Activated CD4-positive, alpha-beta T cell treated with anti-CD3 and anti-CD28 coated beads, Interleukin-2, amount 50 U/mL, for 48 hours (primary cell): ENCODE data around the gene ANO1.

ENCODE experiments used
- DNase-seq, 2 experiments: peaks; one replicate each; pipeline ENCODE4 v3.0.0-alpha.2; 2020

The ANO1 gene

DNA sequence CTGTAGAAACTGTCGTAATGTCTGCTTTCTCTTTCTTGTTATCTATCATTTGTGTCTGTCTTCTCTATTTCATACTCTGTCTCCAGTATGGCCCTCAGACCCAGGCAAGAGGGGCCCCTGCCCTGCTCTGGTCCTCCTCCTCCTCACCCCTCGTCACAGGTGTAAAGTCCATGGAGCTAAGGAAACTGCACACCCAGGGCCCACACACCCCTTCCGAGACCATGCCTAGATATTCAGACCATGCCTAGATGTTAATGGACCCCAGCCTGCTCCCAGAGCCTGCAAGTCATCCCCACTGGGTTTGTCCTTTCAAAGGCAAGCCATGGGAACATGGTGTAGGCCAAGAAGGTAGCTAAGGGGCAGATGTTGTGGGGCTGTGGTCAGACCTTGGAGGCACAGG lies 24.1 kb upstream of the ANO1 start:
- no peak for DNase-seq

GRCh38 chr11:70055444-70055843 lies 22.7 kb upstream of the ANO1 start:
- no peak for DNase-seq

GRCh38 chr11:70057080-70057479 lies 21.0 kb upstream of the ANO1 start:
- DNase-seq: no peak

DNA sequence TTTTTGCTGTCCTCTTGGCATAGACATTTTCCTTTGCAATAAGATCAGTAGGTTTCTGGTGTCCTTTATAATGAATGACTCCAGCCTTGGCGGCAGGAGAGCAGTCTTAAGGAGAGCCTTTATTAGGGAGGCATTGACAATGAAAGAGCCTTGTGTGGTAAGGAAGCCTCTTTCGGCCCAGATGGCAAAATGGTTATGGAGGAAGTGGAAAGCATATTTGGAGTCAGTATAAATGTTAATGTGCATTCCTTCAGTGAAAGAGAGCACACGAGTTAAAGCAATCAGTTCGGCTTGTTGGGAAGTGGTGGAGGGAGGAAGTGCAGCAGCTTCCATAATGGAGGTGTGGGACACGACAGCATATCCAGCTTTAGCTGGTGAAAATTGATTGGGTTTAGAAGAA lies 18.1 kb upstream of the ANO1 start:
- DNase-seq: no peak

GRCh38 chr11:70060611-70061293 lies 17.4 kb upstream of the ANO1 start:
- no peak for DNase-seq

DNA sequence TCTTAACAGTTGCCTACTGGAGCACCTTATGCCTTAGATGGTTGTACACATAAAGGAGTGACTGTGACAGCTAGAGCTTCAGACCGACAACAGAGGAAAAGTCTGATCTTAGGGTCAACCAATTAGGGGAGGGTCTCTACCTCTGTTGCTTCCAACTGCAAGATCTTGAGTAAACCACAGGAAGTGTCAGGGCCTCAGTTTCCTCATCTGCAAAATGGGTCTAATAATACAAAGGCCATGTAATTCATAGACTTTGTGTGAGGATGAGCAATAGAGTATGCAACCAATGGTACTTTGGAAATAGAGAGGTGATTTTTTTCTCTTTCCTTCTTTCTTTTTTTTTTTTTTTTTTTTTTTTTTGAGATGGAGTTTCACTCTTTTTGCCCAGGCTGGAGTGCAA lies 16.4 kb upstream of the ANO1 start:
- no peak for DNase-seq

- DNase-seq: no peak
These were observed 15.0 kb upstream of the ANO1 start for GRCh38 chr11:70063121-70063520.

GRCh38 chr11:70063555-70063954 lies 14.6 kb upstream of the ANO1 start:
- no peak for DNase-seq

GRCh38 chr11:70064008-70064725 lies 13.9 kb upstream of the ANO1 start:
- DNase-seq: no peak

GRCh38 chr11:70064726-70065317 lies 13.3 kb upstream of the ANO1 start:
- DNase-seq: no peak

- DNase-seq: no peak
These were observed 12.6 kb upstream of the ANO1 start for GRCh38 chr11:70065318-70066135.

DNA sequence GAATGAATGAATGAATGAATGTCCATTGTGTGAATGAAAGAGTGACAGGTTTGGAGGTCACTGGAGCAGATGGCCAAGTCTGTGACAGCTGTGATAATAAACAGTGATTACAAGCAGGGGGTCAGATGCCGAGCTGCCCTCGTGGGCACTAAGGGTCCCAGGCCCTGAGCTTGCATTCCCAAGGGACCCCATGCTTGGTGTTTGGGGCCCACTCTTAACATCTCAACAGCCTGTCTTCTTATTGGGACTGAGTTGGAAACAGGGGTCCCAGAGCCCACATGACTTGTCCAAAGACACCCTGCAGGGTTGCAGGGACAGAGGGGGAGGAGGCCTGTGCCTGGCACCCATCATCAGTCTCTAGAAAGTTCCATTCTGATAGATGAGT lies 12.0 kb upstream of the ANO1 start:
- no peak for DNase-seq

- DNase-seq: no peak
These were observed 11.5 kb upstream of the ANO1 start for GRCh38 chr11:70066628-70067027.

GRCh38 chr11:70067036-70067435 lies 11.1 kb upstream of the ANO1 start:
- no peak for DNase-seq

- DNase-seq: no peak
These were observed 10.4 kb upstream of the ANO1 start for GRCh38 chr11:70067591-70068341.

DNA sequence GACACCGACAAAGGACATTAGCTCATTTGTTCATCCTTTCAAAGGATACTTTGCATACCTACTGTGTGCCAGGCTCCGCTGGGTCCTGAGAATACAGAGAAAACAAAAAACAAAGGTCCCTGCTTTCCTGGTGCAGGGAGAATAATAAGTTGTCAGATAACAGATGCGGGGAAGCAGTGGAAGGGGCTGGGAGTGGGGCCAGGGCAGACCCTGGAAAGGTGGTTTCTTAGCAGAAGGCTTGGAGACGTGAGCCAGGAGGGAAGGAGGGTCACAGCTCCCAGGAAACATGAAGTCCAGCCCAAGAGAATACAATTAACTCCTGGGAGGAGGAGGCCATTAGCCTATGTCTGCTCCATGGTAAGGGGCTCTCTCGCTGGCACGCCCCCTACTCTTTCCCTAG lies 9.8 kb upstream of the ANO1 start:
- DNase-seq: no peak

DNA sequence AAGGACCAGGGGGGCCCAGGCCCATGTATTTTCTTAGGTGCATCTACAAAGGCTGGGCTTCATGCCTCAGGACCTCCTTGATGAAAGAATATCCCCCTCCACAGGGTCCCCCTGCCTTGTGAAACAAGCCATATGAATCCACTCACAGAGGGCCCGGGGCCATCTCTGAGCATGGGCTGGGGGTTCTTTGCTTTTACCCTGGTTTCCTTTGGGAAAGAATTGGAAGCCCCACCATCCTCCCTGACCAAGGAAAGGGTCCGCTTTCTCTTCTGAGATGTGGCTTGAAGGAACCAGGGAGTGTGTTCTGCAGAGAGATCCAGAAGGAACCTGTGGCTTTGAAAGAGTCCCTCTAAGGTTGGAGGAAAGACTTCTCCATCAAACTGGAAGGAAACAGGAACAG lies 9.2 kb upstream of the ANO1 start:
- DNase-seq: no peak

DNA sequence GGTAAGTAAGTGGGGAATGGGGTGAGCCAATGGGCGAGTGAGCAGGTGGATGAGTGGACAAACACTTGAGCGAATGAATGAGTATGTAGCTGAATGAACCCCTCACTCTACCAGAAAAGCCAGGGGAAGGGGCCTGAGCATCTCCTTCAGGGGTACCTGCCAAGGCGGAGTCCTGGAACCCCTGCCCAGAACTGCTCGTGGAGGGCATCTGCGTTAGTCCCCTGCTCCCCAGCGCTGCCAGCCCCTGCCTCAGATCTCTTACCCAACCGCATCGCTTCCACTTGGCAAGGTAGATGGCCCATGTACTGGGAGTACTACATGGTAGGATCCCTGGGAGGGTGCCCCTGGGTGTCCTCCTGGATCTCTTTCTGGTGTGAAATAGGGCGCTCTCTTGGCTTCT lies 7.4 kb upstream of the ANO1 start:
- DNase-seq: no peak

DNA sequence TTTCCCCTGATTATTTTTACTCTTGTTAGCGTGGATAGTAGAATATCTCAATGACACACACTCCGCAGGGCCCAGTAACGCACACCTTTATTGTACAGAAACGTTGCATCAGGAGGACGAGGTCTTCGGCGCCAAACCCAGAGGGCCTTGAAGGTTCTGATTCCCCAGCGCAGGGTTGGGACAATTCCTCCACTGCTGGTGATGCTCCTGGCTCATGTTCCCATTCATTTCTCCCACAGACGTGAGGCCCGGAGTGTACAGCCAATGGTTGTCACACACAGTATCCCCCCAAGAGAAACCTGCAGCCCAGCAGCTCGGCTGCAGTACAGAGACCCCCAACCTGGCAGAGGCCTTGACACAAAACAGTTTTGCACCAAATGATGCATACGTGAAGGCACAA lies 6.1 kb upstream of the ANO1 start:
- DNase-seq: no peak

GRCh38 chr11:70072461-70072860 lies 5.7 kb upstream of the ANO1 start:
- no peak for DNase-seq

- DNase-seq: no peak
These were observed 5.0 kb upstream of the ANO1 start for GRCh38 chr11:70072861-70073755.

DNA sequence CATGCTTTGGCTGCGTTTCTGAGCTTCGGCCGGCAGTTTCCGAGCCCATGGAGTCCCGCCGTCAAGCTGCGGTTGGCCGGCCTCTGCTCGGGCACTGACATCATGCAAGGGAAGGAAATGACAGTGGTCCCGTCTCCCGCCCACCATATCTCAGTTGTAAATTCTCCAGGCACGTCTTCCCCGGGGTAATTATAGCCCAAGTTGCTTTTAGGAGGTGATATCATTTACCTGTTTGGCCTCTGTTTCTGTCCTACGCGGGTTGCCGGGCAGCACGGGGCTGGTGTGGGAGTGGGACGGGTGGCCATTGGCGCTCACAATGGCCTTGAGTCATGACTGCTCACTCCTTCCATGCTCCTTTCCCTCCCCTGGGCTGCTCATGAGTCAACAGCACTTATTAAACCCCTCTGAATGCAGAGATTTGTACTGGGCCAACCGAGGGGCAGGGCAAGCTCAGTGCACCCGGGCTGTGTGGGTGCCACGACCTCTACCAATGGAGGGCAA lies 4.2 kb upstream of the ANO1 start:
- no peak for DNase-seq
